ENCODE results near the gene NNAT. TPM values are rescaled to one million over a fixed set of nuclear protein-coding genes. Genes with fewer than 3 reads are reported as not detected.
"Not testable (repeated sequence)": the region's sequence is repeated elsewhere in the genome, so short reads cannot be mapped to it uniquely, and the experiment has no call there.

The NNAT gene
- total RNA-seq, 3 donors from 2014 or later (not counting 1 experiment from before 2014, with no cell fraction given): not detected

GRCh38 chr20:37540001-37540400 lies 19.0 kb downstream of the NNAT start:
- H3K27me3 ChIP-seq (ENCODE audit: control insufficient read depth, insufficient read depth, low read length): no peaks in the 10 kb centered on the region
- no peaks in the 10 kb centered on the region for H3K36me3 ChIP-seq (ENCODE audit: control insufficient read depth, insufficient read depth, low read length)
- no peak overlapping the region for H3K4me3 ChIP-seq (ENCODE audit: low read length)
- H3K27ac ChIP-seq (ENCODE audit: low read length): no peak overlapping the region
- intact Hi-C loops (cut with micrococcal nuclease): no loop called here
- 40% methylated on average over 1 of the region's 5 CpGs for WGBS (ENCODE audit: insufficient coverage)
- Mint-ChIP-seq H3K4me3 (no peak overlapping the region), H3K9me3 (no peaks in the 10 kb centered on the region), H3K27ac (no peak overlapping the region), H3K36me3 (no peaks in the 10 kb centered on the region), H3K4me1 (no peaks in the 10 kb centered on the region), H3K27me3 (ENCODE audit: low read depth in 2 of 2) (peaks cover 10 to 15% of the 10 kb centered on the region in 2 donors)
- H3K9me3 ChIP-seq (ENCODE audit: control insufficient read depth, insufficient read depth, low read length): no peaks in the 10 kb centered on the region
- ATAC-seq: no peak
- TF ChIP-seq CTCF (IDR thresholded peaks at IDR 0.05): no peak
- no peaks in the 10 kb centered on the region for H3K4me1 ChIP-seq (ENCODE audit: control insufficient read depth, insufficient read depth, low read length)
- no peak for DNase-seq

- H3K4me3 Mint-ChIP-seq: not testable (repeated sequence)
Measured at GRCh38 chr20:37540838-37541237, 19.8 kb downstream of the NNAT start.

GRCh38 chr20:37541326-37541725 lies 20.3 kb downstream of the NNAT start:
- H3K27ac Mint-ChIP-seq: no peak overlapping the region

More at GRCh38 chr20:37540838-37541237, 19.8 kb downstream of the NNAT start:
- ATAC-seq; DNase-seq; H3K27me3 ChIP-seq (ENCODE audit: control insufficient read depth, insufficient read depth, low read length); H3K4me1 ChIP-seq (ENCODE audit: control insufficient read depth, insufficient read depth, low read length); H3K9me3 ChIP-seq (ENCODE audit: control insufficient read depth, insufficient read depth, low read length); H3K36me3 ChIP-seq (ENCODE audit: control insufficient read depth, insufficient read depth, low read length); H3K9me3 Mint-ChIP-seq; H3K36me3 Mint-ChIP-seq; H3K4me1 Mint-ChIP-seq; H3K27ac Mint-ChIP-seq; intact Hi-C loops (cut with micrococcal nuclease); H3K4me3 ChIP-seq (ENCODE audit: low read length); H3K27ac ChIP-seq (ENCODE audit: low read length): not testable (repeated sequence)
- WGBS (ENCODE audit: insufficient coverage): 75% methylated on average over 1 of the region's 1 CpG
- H3K27me3 Mint-ChIP-seq (ENCODE audit: low read depth in 2 of 2): peaks cover 10 to 18% of the 10 kb centered on the region in 2 donors

GRCh38 chr20:37542281-37542680 lies 21.2 kb downstream of the NNAT start:
- no peak for TF ChIP-seq CTCF (IDR thresholded peaks at IDR 0.05)
- DNase-seq (no peak), ATAC-seq (no peak)
- H3K9me3 ChIP-seq (ENCODE audit: control insufficient read depth, insufficient read depth, low read length): no peaks in the 10 kb centered on the region
- 51% methylated on average over 6 of the region's 6 CpGs for WGBS (ENCODE audit: insufficient coverage)
- H3K9me3 Mint-ChIP-seq: no peaks in the 10 kb centered on the region
- no peak overlapping the region for H3K4me3 Mint-ChIP-seq
- H3K4me1 Mint-ChIP-seq: no peaks in the 10 kb centered on the region
- H3K27ac ChIP-seq (ENCODE audit: low read length): no peak overlapping the region
- H3K36me3 Mint-ChIP-seq: no peaks in the 10 kb centered on the region
- no peaks in the 10 kb centered on the region for H3K27me3 ChIP-seq (ENCODE audit: control insufficient read depth, insufficient read depth, low read length)
- no peaks in the 10 kb centered on the region for H3K4me1 ChIP-seq (ENCODE audit: control insufficient read depth, insufficient read depth, low read length)
- no peak overlapping the region for H3K27ac Mint-ChIP-seq
- H3K4me3 ChIP-seq (ENCODE audit: low read length): no peak overlapping the region
- H3K36me3 ChIP-seq (ENCODE audit: control insufficient read depth, insufficient read depth, low read length): no peaks in the 10 kb centered on the region
- peaks cover under 1 to 15% of the 10 kb centered on the region in 2 donors for H3K27me3 Mint-ChIP-seq (ENCODE audit: low read depth in 2 of 2)
- intact Hi-C loops (cut with micrococcal nuclease): no loop called here

More at GRCh38 chr20:37541326-37541725, 20.3 kb downstream of the NNAT start:
- WGBS (ENCODE audit: insufficient coverage): 90% methylated on average over 5 of the region's 5 CpGs
- TF ChIP-seq CTCF (IDR thresholded peaks at IDR 0.05): no peak
- ATAC-seq (no peak), DNase-seq (no peak)
- Mint-ChIP-seq H3K4me3 (no peak overlapping the region), H3K27me3 (ENCODE audit: low read depth in 2 of 2) (peaks cover 10 to 21% of the 10 kb centered on the region in 2 donors), H3K4me1 (no peaks in the 10 kb centered on the region), H3K9me3 (no peaks in the 10 kb centered on the region), H3K36me3 (no peaks in the 10 kb centered on the region)
- H3K4me1 ChIP-seq (ENCODE audit: control insufficient read depth, insufficient read depth, low read length): no peaks in the 10 kb centered on the region
- H3K9me3 ChIP-seq (ENCODE audit: control insufficient read depth, insufficient read depth, low read length): no peaks in the 10 kb centered on the region
- no peak overlapping the region for H3K27ac ChIP-seq (ENCODE audit: low read length)
- intact Hi-C loops (cut with micrococcal nuclease): no loop called here
- H3K27me3 ChIP-seq (ENCODE audit: control insufficient read depth, insufficient read depth, low read length): no peaks in the 10 kb centered on the region
- H3K4me3 ChIP-seq (ENCODE audit: low read length): no peak overlapping the region
- no peaks in the 10 kb centered on the region for H3K36me3 ChIP-seq (ENCODE audit: control insufficient read depth, insufficient read depth, low read length)
